ENCODE data around the gene SMCR8.
"Not testable (repeated sequence)": the region's sequence is repeated elsewhere in the genome, so short reads cannot be mapped to it uniquely, and the experiment has no call there.

Gene SMCR8

DNA sequence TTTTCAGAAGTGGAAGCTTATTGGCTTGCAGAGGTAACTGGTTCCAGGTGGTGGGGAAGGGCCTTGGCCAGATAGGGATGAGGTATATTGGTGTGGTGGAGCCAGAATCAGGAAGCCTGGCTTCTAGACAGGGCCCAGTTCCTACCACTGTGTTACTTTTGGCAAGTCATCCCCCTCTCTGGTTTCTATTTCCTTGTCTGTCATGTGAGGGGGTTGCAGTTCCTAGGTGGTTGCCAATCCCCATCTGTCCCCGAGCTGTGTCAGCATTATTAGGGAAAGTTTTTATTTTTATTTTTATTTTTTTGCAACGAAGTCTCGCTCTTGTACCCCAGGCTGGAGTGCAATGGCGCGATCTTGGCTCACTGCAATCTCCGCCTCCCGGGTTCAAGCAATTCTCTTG, 3.0 kb downstream of the SMCR8 start:
- DNase-seq (ENCODE audit: low spot score): no peak

DNA sequence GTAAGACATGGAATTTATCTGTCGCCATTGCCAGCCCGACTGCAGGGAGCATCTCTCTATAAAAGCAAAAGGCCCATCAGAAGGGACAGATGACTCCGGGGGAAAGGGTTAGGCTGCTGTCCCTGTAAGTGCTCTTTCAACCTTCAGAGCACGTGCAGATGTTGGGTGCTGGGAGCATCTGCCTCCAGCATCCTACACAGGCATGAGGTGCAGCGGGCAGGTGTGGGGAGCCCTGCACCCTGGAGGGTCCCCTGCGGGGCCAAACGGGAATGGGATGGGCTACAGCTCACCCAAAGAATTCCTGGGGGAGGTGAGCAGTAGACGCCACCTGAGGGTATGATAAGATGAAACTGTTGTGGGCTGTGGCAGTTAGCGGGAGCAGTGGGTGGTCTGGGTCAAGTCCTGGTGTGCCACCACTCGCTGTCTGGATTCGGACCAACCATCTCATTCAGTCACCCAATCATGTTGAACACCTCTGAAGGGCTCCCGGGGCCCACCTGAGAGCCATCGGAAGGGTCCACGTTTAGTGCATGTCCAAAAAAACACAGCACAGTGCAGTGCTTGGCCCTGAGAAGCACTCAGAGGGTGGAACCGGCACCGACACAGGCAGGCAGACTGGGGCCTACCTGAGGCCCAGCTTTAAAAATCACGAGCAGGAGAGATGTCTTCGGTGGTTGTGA, 3.8 kb downstream of the SMCR8 start:
- no peak for DNase-seq (ENCODE audit: low spot score)

DNA sequence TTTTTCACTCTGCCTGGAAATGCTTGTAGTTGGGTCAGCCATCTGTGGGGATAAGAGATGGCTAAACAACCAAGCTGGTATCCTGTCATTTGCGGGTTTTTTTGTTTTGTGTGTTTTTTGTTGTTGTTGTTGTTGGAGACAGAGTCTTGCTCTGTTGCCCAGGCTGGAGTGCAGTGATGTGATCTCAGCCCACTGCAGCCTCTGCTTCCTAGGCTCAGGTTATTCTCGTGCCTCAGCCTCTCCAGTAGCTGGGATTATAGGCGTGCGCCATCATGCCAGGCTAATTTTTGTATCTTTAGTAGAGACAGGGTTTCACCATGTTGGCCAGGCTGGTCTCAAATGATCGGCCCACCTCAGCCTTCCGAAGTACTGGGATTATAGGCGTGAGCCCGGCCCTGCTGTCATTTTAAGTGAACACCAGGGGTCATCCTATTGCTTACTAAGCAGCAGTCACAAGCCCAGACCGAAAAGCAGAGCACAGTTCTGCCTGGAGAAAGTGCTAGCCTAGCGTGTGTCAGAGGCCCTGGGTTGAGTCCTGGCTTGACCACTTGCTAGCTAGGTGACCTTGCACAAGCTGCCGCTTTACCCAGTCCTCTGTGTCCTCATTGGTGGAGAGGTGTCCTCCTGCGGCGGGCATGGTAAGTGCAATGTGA, 4.6 kb downstream of the SMCR8 start:
- peak; percentile 60 for DNase-seq (ENCODE audit: low spot score)

DNA sequence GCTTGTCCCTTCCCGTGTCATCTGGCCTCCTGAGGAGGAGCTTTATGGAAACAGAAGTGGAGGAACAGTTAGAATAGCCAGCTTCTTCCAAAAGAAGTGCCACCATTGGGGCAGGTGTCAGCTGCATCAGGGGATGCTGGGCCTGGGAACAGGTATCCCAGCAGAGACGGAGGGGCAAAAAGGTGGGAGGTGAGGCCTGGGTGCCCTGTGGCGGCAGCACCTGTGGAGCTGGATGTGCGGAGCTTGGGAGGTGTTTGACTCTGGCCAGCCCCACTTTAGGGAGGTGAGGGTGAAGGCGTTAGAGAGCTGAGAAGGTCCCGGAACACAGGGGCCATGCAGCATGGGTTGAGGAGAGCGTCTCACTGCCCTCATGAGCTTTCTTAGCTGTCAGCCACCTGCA, 5.2 kb downstream of the SMCR8 start:
- no peak for DNase-seq (ENCODE audit: low spot score)

DNA sequence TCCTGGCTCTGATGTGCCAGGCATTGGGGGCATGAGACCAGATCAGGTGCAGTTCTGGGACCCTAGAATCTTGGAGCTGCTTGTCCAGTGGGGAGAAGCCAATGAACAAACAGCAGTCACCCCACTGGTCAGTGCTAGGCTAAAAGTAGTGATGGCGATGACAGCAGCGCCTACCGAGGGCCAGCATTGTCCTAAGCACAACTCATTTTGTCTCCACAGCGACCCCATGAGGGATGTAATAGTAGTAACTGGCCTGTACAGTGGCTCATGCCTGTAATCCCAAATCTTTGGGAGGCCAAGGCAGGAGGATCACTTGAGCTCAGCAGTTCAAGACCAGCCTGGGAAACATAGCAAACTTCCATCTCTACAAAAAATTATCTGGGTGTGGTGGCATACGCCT, 6.2 kb downstream of the SMCR8 start:
- DNase-seq (ENCODE audit: low spot score): peak; percentile 20

DNA sequence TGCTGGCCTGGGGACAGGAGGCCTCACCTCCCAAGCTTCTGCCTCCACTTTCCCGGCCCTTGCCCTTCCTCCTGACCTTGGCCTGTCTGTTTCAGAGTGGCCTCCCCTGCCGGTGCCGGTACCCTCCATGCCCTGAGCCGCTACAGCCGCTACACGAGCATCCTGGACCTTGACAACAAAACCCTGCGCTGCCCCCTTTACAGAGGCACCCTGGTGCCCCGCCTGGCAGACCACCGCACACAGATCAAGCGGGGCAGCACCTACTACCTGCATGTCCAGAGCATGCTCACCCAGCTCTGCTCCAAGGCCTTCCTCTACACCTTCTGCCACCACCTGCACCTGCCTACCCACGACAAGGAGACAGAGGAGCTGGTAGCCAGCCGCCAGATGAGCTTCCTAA, 7.4 kb downstream of the SMCR8 start:
- DNase-seq (ENCODE audit: low spot score): no peak

DNA sequence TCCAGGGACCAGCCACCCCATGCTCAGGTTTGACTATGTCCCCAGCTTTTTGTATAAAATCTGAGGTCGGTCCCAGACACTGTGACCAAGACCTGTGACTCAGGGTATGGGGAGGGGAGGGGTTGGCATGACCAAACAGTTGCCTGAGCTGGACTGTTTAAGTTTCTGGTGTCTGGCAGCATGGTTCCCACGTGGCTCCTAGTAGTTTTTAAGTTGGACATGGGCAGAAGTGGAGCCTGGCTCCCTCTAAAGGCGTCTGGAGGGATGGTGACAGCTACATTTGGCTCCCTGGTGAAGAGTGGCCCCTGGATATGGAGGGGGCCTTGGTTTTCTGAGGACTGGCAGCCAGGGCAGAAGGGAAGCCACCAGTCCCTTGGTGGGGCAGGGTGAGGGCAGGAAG, 7.9 kb downstream of the SMCR8 start:
- DNase-seq (ENCODE audit: low spot score): peak; percentile 49

DNA sequence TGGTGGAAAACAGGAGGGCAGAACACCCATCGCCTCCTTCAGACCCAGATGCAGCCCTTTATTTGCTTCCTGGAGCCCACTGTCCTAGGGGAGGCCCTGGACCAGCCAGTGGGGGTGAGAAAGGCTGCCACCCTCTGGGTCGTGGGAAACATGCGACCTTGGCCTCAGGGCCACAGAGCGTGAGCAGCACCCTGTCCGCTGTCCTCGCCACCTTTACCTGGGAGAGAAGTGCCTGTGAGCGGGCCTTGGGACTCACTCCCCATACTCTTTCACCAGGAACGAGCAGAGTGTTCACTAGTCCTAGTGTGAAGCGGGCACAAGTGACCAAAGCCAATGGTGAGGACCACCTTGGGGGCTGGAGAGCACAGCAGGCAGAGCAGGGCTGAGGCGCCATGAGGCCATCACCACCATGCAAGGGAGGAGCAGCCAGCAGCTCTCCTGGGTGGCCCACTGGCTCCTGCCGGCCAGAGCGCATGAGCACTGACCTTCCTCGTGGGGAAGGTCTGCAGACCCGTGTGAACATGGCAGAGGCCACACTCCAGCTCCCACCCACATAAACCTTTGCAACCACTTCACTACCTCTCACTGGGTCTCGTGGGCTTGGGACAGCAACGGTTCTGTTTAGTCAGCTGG, 8.5 kb downstream of the SMCR8 start:
- DNase-seq (ENCODE audit: low spot score): no peak

DNA sequence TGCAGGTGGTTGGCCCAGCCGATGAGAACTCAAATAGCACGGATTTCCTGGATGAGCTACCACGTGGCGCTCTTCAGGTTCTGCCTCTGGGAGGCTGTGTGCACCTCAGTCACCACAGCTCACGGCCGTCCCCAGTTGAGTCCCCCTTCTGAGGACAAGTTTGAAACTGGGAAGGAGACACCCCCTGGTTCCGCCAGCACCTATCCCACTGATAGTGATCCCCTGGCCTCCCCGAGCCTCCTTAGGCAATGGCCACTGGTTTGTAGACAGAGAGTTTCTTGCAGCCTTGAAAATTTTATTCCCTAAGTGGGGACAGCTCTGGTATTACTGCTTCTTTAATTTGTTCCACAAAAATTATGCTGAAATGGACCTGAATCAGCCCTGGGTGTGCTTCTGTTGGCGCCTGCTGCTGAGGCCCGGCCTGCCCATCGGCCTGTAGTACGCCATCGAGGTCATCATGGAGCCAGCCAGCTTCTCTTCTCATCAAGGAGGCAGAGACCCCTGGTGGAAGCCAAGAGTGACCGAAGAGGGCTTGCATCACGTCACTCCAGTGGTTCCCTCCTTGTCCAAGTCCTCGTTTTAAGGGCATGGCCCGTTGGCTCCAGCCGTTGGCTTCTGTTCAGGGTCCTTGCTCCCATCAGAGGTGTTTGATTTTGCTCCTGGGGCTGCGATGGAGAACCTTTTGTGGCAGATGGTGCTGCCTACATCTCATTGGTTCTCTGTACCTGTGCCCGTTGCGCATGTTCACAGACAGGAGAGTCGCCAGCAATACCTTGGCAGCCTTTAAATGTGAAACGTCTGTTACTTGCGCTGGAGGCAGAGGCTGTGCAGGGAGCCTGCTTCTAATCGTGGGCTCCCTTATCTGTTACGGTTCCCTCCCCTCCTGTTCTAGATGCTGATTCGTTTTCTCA, 9.3 kb downstream of the SMCR8 start:
- no peak for DNase-seq (ENCODE audit: low spot score)

DNA sequence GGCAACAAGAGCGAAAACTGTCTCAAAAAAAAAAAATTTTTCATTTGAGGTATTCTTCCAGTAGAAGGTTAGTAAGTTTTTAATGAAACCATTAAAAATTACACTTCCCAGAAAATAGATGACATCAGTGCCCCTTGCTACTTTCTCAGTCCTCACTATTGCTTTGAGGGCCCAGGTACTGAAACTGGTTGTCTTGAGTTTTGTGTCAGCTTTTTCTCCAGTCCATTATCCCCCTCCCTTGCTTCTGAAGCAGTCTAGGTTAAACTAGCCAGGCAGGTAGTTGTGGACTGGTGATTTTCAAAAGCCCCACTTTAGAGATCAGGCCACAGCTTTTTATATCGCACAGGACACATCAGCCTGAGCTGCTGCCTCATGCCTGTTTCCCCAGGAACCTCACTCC, 10.9 kb downstream of the SMCR8 start:
- no peak for DNase-seq (ENCODE audit: low spot score)

DNA sequence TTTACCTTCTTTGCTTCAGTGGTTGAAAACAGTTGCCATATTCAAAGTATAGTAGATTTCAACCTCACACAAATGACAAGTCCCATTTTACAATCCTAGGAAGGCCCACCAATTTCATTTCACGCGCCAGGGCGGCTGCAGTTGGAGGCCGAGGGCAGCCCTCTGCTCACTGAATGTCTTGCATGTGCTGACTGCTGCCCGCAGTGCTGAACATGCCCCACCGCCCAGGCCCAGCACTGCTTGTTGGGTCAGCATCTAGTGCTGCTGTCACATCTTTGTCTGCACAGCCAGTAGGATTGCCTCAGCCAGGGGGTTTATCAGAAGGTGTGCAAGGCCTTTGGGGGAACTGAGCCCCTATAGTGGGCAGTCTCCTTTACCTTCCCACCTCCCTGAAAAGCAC, 11.5 kb downstream of the SMCR8 start:
- DNase-seq (ENCODE audit: low spot score): no peak

DNA sequence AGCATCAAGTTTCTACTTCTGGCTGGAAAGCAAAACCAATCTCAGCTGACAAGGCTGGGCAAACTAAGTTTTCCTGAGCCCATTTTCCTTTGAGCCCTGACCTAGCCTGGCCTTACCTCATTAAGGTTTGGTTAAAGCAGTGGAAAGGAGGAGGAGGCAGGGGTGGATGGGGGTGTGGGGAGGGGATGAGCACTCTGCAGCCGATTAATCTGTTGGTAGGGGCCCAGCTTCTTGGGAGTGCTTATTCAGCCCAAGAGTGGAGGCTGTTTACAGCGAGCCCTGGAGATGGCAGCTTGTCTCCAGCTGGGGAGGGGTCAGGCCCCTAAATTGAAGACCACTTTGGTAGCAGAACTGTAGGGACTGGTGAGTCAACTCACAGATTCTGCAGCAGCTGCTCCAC, 12.0 kb downstream of the SMCR8 start:
- no peak for DNase-seq (ENCODE audit: low spot score)

DNA sequence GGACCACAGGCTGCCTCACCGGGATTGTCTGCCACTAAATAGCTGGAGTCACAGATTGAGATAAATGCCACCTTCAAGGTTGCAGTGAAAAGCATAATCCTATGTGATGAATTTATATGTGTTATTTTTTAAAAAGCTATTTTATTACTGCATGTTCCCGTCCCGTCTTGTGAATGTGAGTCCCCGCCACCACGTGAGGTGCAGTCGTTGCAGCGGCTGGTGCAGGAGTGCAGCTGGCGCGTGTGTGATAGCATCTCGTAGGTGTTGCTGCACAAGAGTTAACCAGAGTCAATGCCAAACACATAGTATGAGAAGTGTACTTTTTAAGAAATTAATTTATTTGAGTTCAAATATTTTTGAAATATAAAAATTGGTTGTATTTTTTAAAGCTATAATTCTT, 12.5 kb downstream of the SMCR8 start:
- no peak for DNase-seq (ENCODE audit: low spot score)

DNA sequence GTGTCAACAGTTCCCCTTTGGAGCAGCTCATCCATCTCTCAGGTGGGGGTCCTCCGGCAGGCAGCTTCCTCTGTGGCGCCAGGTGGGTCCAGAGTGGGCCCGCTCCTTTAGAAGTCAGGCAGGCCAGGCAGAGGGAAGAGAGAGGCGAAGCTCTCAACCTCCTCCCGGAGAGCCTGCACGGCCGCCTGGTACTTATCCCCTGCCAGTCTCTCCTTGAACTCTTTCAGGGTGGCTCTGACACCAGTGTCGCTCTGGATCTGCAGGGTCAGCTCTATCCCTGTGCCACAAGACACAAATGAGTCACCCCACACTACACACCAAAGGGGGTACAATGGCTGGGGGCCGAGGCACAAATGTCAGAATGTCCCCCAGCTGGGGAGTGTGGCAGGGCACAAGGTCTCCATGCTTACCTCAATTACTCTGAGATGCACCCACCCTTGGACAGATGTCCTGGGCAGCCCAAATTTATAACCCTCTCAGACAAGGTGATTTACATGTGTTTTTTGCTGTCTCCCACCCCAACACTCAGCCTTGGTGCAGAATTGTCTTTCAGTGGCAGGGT, 13.6 kb downstream of the SMCR8 start:
- no peak for DNase-seq (ENCODE audit: low spot score)

DNA sequence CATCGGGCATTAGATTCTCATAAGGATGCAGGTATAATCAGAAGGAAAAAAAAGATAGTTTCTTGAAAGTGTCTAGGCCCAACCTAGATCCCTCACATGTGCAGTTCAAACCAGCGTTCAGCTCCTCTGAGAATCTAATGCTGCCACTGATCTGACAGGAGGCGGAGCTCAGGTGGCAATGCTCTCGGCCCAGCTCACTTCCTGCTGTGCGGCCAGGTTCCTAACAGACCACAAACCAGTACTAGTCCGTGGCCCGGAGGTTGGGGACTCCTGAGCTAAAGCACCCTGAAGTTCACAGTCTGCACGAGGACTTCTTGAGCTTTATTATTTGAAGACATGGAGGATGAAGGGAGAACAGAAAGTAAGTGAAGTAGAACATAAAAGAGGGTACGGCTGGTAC, 16.8 kb downstream of the SMCR8 start:
- no peak for DNase-seq (ENCODE audit: low spot score)

DNA sequence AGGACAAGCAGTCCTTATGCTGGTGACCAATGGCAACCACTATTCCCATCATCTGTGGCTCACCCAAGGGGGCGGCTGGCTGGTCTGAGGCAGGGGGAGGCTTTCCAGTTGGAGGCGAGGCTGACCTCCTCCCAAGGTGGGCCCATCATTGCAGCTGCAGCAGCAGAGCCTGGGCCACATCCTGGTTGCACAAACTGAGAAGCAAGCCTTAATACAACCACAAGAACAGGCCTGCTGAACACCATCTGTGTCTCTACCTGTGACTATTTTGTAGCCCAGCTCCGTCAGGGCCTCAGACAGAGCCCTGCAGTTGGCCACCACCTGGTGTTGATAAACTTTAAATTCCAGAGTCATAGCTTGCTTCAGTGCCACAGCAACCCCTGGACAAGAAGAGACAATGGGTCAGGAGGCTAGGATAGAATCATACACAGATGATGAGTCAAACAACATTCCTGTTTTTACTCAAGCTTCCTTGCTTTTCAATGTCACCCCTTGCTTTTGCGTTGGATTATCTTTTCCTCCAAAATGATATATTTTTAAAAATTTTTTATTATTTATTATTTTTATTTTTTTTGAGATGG, 17.9 kb downstream of the SMCR8 start:
- no peak for DNase-seq (ENCODE audit: low spot score)

DNA sequence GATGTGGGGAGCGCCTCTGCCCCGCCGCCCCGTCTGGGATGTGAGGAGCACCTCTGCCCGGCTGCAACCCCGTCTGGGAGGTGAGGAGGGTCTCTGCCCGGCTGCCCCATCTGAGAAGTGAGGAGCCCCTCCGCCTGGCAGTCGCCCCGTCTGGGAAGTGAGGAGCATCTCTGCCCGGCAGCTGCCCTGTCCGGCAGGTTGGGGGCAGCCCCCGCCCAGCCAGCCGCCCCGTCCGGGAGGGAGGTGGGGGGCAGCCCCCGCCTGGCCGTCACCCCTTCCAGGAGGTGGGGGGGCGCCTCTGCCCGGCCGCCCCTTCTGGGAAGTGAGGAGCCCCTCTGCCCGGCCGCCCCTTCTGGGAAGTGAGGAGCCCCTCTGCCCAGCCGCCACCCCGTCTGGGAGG, 23.1 kb downstream of the SMCR8 start:
- not testable (repeated sequence) for DNase-seq (ENCODE audit: low spot score)

DNA sequence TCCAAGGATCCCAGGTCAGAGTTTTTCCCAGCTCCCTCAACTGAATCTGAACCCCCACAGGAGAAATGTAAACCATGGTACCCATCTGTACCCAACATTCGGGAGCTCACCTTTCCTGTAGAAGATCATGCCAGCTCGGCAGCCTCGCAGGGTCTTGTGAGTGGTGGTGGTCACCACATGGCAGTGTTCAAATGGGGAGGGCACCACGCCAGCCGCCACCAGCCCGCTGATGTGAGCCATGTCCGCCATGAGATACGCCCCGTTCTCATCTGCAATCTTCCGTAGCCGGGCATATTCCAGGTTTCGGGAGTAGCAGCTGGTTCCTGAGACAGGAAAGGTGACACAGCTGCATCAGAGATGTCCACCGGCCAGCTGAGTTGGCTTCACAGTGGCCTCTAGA, 24.8 kb downstream of the SMCR8 start:
- no peak for DNase-seq (ENCODE audit: low spot score)

DNA sequence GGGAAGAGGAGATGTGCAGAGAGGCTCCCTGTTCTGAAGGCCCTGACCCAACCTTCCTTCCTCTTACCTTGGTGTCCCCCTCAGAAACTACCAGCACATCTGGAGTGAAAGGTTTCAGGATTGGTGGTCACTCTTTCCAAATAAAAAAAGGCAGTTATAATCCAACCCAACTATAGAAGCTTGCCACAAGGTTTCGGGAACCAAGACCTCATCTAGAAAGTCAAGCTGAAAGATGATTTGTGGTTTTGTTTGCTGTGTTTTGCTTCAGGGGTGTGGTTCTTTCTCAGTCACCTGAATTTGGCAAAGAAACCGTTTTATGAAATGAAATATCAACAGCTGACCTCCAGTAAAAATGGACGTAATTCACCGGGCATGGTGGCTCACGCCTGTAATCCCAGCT, 28.9 kb downstream of the SMCR8 start:
- no peak for DNase-seq (ENCODE audit: low spot score)

DNA sequence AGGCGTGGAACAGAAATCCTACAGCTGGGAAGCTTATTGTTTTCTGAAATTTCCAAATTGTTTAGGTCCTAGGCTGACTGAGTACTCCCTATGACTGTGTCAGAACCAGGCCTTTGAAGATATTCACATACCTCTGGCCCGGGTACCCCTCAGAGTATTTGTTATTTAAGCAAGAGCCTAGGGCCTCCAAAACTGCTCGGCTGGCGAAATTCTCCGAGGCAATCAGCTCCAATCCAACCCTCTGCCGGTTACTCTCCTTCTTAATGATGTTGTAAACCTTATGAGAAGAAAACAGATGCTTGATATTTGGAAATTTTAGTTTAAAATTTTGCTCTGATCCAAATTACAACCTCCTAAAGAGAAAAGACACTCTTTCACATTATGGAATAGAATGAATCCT, 38.4 kb downstream of the SMCR8 start:
- DNase-seq (ENCODE audit: low spot score): no peak

DNA sequence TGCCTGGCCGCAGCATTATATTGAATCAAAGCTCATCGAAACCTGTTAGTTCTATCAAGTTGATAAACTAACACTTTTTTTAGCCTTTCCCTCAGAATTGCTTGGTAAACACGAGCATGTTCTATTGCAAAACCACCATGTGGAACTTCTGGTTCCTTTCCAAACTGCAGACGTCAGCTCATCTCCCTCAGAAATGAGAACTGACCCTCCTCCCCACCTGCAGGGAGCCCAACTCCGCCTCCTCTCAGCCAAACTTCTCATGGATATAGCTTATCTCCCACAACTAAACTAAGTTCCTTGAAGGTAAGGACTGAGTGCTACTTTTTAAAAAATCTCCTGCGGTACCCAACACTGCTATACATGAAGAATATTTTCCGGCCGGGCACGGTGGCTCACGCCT, 41.5 kb downstream of the SMCR8 start:
- DNase-seq (ENCODE audit: low spot score): no peak

DNA sequence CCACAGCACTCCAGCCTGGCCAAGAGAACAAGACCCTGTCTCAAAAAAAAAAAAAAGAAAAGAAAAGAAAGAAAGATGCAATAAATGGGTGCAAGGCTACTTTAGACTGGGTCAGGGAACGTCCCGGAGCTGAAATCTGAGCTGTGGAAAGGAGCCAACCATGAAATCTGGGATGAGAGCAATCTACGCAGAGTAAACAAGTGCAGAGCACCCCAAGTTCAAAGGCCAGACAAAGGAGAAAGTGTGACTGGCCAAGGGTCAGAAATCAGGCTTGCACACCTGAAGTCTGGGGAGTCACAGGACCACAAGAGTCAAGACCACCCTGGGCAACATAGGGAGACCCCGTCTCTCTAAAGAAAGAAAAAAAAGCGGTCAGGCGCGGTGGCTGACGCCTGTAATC, 45.4 kb downstream of the SMCR8 start:
- DNase-seq (ENCODE audit: low spot score): no peak

Data from RKO (cell line).